Measurements from ENCODE around the gene STMP1. TPM values are rescaled to one million over a fixed set of nuclear protein-coding genes. Genes with fewer than 3 reads are reported as not detected.

Gene STMP1
- polyA plus RNA-seq, 1 donor (not counting 4 experiments of a cell fraction or from before 2014, with no cell fraction given), result 30.5 TPM

DNA sequence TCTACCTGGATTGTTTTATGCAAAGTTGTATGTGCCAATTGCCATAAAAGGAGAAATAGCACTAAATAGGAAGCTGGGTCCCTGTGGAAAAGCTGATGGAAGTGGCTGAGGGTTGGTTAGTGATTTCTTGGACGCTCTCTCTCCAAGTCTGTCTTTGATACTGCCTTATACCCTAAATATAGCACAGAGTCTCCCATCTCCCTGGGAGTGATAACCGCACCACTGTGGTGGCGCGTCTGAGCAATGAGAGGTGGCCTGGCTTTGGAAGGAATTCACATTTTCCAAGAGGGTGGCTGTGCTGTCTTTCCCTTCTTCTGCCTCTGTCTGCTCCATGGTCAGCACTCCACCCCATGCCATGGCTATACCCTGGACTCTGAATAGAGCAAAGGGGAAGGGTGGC is 31.2 kb downstream of the STMP1 start:
- Histone ChIP-seq H3K4me1 (ENCODE audit: control insufficient read depth, extremely low read depth, insufficient read depth, low read length) (peaks cover 5% of the 10 kb centered on the region), H2AFZ (ENCODE audit: control insufficient read depth, low read length) (no peak overlapping the region), H3K4me2 (ENCODE audit: control insufficient read depth, extremely low read depth, insufficient read depth, low read depth, low read length) (no peak overlapping the region), H3K9me1 (ENCODE audit: control insufficient read depth, extremely low read depth, insufficient read depth, low read length) (no peaks in the 10 kb centered on the region), H3K9me3 (ENCODE audit: control insufficient read depth, low read depth, low read length) (no peaks in the 10 kb centered on the region), H3K27ac (ENCODE audit: control insufficient read depth, insufficient read depth, low read length) (no peak overlapping the region), H4K20me1 (ENCODE audit: control insufficient read depth, extremely low read depth, insufficient read depth, low read length) (no peaks in the 10 kb centered on the region), H3K36me3 (ENCODE audit: control insufficient read depth in 2 of 2, extremely low read depth in 1 of 2, insufficient read depth in 2 of 2, low read length in 2 of 2) (no peaks in the 10 kb centered on the region), H3K4me3 (ENCODE audit: control insufficient read depth in 2 of 3, extremely low read depth in 1 of 3, insufficient read depth in 2 of 3, low read depth in 1 of 3, low read length in 3 of 3) (no peak overlapping the region), H3K27me3 (ENCODE audit: control insufficient read depth, extremely low read depth, insufficient read depth, low read length) (no peaks in the 10 kb centered on the region), H3K79me2 (ENCODE audit: control insufficient read depth, insufficient read depth, low read length) (no peaks in the 10 kb centered on the region), H3K9ac (ENCODE audit: control insufficient read depth, extremely low read depth, insufficient read depth, low read length) (no peak overlapping the region)
- dilution Hi-C loops (cut with MboI; ENCODE audit: extremely low pct_ligation_motif_present, low sequenced_read_pairs), result no loop called here
- DNase-seq (ENCODE audit: low read depth, low spot score), result no peak
- FAIRE-seq, result no peak
- TF ChIP-seq, protein P1, sequence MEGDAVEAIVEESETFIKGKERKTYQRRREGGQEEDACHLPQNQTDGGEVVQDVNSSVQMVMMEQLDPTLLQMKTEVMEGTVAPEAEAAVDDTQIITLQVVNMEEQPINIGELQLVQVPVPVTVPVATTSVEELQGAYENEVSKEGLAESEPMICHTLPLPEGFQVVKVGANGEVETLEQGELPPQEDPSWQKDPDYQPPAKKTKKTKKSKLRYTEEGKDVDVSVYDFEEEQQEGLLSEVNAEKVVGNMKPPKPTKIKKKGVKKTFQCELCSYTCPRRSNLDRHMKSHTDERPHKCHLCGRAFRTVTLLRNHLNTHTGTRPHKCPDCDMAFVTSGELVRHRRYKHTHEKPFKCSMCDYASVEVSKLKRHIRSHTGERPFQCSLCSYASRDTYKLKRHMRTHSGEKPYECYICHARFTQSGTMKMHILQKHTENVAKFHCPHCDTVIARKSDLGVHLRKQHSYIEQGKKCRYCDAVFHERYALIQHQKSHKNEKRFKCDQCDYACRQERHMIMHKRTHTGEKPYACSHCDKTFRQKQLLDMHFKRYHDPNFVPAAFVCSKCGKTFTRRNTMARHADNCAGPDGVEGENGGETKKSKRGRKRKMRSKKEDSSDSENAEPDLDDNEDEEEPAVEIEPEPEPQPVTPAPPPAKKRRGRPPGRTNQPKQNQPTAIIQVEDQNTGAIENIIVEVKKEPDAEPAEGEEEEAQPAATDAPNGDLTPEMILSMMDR (optimal IDR thresholded peaks at IDR 0.05 in 1 of 3, IDR thresholded peaks at IDR 0.05 in 1 of 3, conservative IDR thresholded peaks at IDR 0.05 in 1 of 3; ENCODE audit: extremely low read depth in 1 of 3, insufficient read depth in 2 of 3, low read length in 3 of 3), result no peak
- TF ChIP-seq EZH2 (IDR thresholded peaks at IDR 0.05; ENCODE audit: low read length), result no peak

DNA sequence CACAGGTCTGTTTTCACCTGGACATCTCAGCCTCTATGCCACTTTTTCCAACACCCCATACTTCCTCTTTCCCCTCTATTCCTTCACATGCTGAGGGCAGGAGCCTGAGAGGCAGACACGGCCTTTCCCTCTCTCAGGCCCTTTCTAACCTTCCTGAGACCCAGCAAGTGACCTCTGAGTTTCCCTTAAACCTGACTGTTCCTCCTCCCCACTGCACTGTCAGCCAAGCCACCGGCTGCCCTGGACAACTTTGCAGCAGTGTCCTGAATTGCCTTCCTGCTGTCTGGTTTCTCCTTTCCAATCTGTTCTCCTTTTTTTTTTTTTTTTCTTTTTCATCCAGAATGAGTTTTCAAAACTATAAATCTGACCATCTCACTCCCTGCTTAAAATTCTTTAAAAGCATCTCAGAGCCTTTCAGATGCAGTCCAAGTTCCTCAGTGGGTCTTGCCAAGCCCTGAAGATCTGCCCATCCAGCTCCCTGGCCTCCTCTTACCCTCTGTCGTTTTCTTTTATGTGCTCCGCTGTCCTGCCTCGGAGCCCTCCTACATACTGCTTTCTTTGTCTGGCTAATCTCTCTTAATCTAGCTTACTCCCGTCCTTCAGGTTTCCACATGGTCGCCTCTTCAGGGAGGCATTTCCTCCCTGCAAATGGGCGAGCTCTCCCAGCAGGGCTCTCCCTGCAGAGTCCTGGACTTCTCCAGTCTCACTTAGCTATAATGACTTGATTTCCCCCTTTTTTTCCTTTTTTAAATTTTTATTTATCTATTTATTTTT is 35.1 kb downstream of the STMP1 start:
- no peak for TF ChIP-seq EZH2 (IDR thresholded peaks at IDR 0.05; ENCODE audit: low read length)
- TF ChIP-seq, protein P1 (optimal IDR thresholded peaks at IDR 0.05 in 1 of 3, IDR thresholded peaks at IDR 0.05 in 1 of 3, conservative IDR thresholded peaks at IDR 0.05 in 1 of 3; ENCODE audit: extremely low read depth in 1 of 3, insufficient read depth in 2 of 3, low read length in 3 of 3), result no peak
- no peaks in the 10 kb centered on the region for H3K9me3 ChIP-seq (ENCODE audit: control insufficient read depth, low read depth, low read length)

More for the DNA sequence above, 35.1 kb downstream of the STMP1 start:
- H2AFZ ChIP-seq (ENCODE audit: control insufficient read depth, low read length), result no peak overlapping the region
- no peak overlapping the region for H3K4me3 ChIP-seq (ENCODE audit: control insufficient read depth in 2 of 3, extremely low read depth in 1 of 3, insufficient read depth in 2 of 3, low read depth in 1 of 3, low read length in 3 of 3)
- DNase-seq (ENCODE audit: low read depth, low spot score) (no peak), FAIRE-seq (no peak)
- H3K9me1 ChIP-seq (ENCODE audit: control insufficient read depth, extremely low read depth, insufficient read depth, low read length), result no peaks in the 10 kb centered on the region
- H3K4me1 ChIP-seq (ENCODE audit: control insufficient read depth, extremely low read depth, insufficient read depth, low read length), result no peaks in the 10 kb centered on the region
- H3K27me3 ChIP-seq (ENCODE audit: control insufficient read depth, extremely low read depth, insufficient read depth, low read length), result no peaks in the 10 kb centered on the region
- H4K20me1 ChIP-seq (ENCODE audit: control insufficient read depth, extremely low read depth, insufficient read depth, low read length), result no peaks in the 10 kb centered on the region
- H3K36me3 ChIP-seq (ENCODE audit: control insufficient read depth in 2 of 2, extremely low read depth in 1 of 2, insufficient read depth in 2 of 2, low read length in 2 of 2), result peaks cover 0 to 2% of the 10 kb centered on the region in 2 experiments
- H3K27ac ChIP-seq (ENCODE audit: control insufficient read depth, insufficient read depth, low read length), result no peak overlapping the region
- H3K4me2 ChIP-seq (ENCODE audit: control insufficient read depth, extremely low read depth, insufficient read depth, low read depth, low read length), result no peak overlapping the region
- no peak overlapping the region for H3K9ac ChIP-seq (ENCODE audit: control insufficient read depth, extremely low read depth, insufficient read depth, low read length)
- H3K79me2 ChIP-seq (ENCODE audit: control insufficient read depth, insufficient read depth, low read length), result no peaks in the 10 kb centered on the region
- dilution Hi-C loops (cut with MboI; ENCODE audit: extremely low pct_ligation_motif_present, low sequenced_read_pairs), result no loop called here

Data from keratinocyte (primary cell).